Lung microvascular endothelial cell (primary cell): ENCODE data around the gene SORBS1. TPM values are rescaled to one million over a fixed set of nuclear protein-coding genes. Genes with fewer than 3 reads are reported as not detected.

ENCODE experiments used
- DNase-seq, 2 donors: peaks; one replicate each; pipeline versions ENCODE4 v3.0.0 to v3.0.0-alpha.2; 2010; ENCODE audit warnings: low read depth in 2 of 2
- total RNA-seq: library from RNA; depleted of rRNA; stranded (reverse); fragments of >200 nt; gene quantifications from 2 replicates; pipeline ENCODE4 v1.2.1, GENCODE V29; 2014

Gene SORBS1
- total RNA-seq, 1 donor from 2014 or later, result 2.8 TPM

DNA sequence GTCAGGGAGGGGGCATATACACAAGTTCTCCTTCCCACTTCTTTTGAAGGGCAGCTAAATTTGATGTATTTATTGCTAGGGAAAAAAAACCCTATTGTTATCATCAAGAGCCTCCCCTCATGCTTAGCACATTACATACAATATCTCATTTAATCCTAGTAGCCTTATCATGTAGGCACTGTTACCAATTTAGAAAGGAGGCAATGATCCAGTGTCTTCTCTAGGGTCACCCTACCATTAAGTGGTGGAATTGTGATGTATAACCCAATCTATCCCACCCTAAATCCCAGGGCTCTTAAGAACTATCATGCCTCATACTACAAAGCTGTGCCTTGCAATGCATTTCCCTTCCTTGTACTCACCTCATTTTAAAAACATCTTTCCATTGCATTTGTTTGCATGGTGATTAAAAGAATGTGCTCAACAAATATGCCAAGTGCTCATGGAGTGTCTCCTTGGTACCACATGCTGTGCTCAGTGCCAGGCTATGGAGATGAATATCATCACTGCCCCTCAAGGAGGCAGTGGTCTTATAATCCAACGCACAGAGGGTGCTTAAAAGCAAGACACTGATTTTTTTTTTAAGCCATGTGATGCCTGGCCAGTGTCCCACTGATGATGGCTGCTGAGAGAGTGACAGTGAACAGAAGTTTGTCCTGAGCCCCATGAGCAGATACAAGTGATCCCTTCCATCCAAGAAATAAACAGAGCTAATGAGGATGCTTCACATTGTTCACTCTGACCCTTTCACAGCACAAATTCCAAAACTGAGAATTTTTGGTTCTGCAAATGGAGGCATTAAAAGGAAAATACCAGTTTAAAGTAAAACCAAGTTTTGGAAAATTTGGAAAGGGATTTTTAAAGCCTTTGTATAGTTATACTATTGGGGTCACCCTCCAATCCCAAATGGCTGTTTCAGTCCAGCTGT is 98.2 kb downstream of the SORBS1 start:
- no peak for DNase-seq

DNA sequence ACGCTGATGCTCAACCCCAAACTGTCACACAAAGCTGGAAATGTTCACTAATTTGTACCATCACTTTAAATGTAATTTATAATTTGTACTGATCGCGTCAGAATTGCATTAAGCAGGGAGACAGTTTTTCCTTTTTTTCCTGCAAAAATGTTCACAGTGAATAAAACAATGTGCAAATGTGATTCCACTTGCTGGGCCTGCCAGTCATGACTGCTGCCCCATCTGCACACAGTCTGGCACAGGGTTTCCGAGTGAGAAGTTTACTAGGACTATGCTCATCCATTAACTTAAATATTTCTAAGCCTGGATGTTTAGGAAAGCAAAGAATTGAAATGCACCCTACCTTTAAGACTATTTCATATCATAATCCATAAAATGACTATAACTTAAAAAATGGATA is 99.6 kb downstream of the SORBS1 start:
- DNase-seq, result no peak

- DNase-seq, result no peak
Observed at GRCh38 chr10:95459446-95460045, 101.6 kb downstream of the SORBS1 start.

DNA sequence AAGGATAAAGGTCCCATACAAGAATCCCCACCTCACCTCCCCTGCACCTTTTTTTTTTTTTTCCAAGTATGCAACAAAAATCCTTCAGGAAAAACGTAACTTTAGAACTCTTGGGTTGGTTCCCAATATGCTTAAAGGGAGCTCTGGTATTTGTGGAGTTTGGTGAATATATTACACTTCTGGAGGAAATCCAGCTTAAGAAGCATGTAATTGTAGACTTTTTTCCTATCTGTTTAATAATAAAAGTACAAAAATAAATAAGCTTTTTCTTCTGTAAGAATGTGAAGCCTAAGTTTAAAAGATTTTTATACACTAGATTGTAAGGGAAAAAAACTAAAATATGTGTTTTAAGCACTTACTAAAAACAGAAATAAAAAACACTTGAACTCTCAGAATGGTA is 102.3 kb downstream of the SORBS1 start:
- DNase-seq, result no peak

GRCh38 chr10:95458014-95458413 is 103.2 kb downstream of the SORBS1 start:
- no peak for DNase-seq

GRCh38 chr10:95457319-95457886 is 103.8 kb downstream of the SORBS1 start:
- peak in 1 of 2 donors; percentile 27 for DNase-seq

DNA sequence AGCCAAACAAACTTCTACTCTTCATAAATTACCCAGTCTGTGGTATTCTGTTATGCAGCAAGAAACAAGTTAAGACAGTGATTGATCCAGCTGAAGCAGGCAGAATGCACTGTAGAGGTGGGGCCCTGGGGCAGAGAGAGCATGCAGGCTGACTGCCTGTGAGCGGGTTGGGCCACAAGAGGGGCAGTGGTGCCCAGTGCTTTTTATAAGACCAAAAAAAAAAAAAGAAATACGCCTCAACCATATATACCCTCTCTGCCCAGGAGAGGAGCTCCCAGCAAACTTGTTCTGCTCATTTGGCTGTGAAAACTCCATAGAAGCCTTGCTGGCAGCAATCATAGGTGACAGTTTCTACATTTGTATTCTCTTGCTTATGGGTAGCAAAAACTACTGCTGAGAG is 104.7 kb downstream of the SORBS1 start:
- DNase-seq, result no peak

GRCh38 chr10:95454940-95455339 is 106.2 kb downstream of the SORBS1 start:
- no peak for DNase-seq

- DNase-seq, result no peak
Observed at GRCh38 chr10:95454356-95454755, 106.8 kb downstream of the SORBS1 start.

GRCh38 chr10:95451568-95452524 is 109.3 kb downstream of the SORBS1 start:
- DNase-seq, result no peak

- no peak for DNase-seq
Observed at GRCh38 chr10:95451150-95451549, 110.0 kb downstream of the SORBS1 start.

- no peak for DNase-seq
Observed at GRCh38 chr10:95450188-95450587, 111.0 kb downstream of the SORBS1 start.

DNA sequence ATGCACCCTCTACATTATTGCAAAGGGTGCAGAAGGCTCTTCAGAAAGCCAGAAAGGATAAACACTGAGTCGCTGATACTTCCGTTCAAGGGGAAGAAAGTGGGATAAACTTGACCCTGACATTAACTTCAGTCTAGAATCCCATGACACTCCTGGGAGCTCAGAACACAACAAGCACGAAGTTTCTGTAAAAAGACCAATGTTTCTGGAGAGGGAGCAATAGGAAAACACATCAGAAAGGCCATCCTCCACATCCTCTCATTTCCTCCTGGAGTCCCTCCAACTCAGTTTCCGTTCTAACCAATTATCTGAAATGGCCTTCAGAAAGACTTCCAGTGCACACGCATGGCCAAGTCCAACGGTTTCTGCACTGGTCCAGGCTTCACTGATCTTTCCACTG is 113.5 kb downstream of the SORBS1 start:
- DNase-seq, result peak; percentile 42 to 88

GRCh38 chr10:95445837-95446486 is 115.2 kb downstream of the SORBS1 start:
- DNase-seq, result peak; percentile 72 to 76

DNA sequence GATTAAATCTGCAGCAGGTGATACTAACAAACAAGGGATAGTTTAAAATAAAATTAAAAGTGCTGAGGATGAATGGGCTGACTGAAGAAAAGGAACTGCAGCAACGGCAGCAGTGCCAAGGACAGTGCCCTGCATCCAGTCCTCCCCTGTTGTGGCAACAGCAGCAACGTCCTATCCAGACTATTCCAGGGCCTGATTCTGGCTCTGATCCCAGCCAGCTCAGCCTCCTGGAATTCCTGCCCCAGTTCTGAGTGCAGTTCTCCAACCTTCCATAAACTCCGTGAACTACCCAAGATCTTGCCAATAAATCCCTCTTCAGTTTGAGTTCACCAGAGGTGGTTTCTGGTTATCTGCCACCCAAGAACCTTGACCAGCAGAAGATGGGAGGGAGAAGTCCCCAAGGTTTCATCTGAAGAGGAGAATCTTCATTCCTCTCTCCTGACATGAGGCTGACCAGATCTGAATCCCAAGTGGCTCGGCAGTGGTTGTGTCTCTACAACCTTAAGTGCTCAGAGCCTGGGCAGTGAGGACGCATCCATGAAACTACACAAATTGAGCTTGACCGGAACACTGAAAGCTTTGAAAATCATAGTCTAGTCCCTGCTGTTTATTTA is 115.8 kb downstream of the SORBS1 start:
- DNase-seq, result peak; percentile 75 to 84

DNA sequence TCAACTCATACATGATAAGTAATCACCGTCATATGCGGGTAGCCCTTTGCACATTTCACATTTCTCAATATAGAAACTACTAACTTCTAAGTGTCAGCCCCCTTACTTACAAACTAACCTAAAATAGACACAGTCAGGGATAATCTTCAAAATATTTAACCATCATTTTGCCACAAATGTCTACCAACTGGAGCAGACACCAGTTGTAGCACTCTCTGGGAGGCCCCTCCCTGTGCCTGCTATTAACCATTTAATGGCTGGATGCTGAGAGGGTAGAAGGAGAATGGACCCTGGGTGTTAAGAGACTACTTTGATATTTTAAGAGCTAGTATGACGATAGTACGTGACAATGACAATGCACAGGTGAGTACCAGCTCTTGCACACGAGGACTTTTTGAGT is 116.4 kb downstream of the SORBS1 start:
- no peak for DNase-seq

GRCh38 chr10:95443636-95444035 is 117.5 kb downstream of the SORBS1 start:
- DNase-seq, result no peak

DNA sequence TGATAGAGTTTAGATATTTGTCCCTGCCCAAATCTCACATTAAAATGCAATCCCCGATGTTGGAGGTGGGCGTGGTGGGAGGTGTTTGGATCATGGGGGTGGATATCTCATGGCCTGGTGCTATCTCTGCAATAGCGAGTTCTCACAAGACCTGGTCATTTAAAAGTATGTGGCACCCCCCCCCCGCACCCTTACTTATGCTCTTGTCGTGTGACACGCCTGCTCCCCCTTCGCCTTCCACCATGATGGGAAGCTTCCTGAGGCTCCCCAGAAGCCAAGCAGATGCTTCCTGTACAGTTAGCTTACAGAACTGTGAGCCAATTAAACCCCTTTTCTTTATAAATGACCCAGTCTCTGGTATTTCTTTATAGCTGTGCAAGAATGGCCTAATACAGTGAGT is 118.8 kb downstream of the SORBS1 start:
- DNase-seq, result no peak

GRCh38 chr10:95441547-95441923 is 119.6 kb downstream of the SORBS1 start:
- no peak for DNase-seq

DNA sequence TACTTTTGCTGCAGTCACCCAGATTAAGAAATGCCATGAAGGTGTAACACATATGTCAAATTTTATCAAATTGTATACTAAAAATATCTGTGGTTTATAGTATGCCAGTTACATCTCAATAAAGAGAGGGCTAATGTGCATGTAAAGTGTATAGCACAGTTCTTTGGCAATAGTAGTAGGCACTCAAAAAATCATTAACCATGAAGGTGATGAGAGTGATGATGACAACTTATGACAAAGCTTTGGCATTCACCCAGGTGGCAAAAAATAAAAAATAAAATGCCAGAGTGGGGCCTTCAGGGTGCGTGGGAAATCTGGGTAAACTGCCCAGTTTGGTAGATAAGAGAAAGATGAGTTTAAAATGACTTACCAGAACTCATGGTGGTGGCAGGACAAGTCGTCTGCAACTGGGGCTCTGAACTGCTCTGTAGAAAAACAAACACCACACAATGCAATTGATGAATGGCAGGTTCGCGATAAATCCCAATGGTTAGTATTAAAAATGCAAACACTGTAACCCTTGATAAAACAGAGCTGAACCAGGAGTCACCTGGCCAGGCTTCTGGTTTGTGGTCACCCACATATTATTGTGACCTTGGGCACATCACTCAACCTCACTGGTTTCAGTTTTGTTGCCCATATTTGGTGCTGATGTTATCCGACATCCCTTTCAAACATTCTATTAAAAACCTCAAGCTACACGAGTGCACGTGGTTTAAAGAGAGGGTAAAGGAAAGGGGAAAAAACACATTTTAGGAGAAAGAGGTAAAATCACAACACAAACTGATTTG is 120.2 kb downstream of the SORBS1 start:
- DNase-seq, result no peak
